Cortex of kidney (tissue), 1 donor: ENCODE results near the gene RAD51B.

ENCODE experiments used
- DNase-seq: peaks from one replicate; lab custom pipeline; 2025; lab: John Stamatoyannopoulos, UW

The RAD51B gene

DNA sequence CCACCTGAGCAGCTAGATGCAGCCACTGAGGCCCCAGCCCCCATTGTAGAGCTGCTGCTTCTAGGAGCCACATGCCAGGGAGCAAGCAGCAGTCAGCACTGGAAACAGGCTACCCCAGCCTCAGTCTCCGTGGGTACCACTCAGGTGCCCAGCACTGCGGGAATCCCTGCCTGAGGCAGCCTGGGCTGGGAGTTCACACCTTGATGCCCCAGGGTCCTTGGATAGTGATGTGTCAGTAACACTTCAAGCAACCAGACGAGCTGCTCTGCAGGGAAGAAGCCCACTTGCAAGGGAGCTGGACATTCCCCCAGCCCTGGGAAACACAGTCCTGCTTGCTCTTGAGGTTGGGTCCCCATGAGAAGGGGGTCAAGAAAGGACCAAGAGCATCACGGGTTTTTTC is 882.6 kb downstream of the RAD51B start:
- DNase-seq = no peak

DNA sequence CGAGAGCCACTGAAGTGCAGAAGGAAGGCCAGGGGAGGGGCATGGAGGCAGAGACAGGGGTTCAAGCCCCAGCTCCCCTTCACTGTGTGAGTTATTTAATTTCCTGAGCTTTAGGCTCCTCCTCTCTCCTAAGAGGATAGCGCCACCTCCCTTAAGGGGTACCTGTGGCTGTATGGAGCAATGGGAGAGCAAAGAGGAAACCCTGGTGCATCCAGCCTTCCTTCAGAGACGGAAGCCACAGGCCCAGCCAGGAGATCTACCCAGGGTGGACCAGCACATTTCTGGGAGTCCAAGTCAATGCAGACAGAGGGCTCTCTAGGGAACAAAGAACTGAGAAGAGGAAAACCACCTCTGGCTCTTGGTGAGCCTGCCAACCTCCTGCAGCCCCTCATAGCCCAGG is 883.0 kb downstream of the RAD51B start:
- DNase-seq = no peak

DNA sequence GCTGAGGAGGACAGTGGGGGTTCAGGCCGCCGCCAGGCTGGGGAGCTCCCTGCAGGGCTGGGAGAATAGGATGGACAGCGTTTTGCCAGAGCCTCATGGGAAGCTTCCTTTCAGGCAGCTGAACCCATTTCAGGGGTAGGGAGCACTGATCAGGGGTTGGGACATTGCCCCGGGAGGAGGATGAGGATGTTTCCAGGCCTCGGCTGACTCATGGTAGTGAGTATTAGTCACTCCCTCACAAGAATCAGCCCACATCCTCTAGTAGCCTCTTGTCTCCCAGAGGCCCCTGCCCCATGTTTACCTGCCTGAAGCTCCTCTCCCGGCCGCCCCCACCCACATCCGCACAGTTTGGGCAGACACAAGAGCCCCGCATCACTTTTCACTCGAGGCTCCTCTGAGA is 883.5 kb downstream of the RAD51B start:
- DNase-seq = no peak

DNA sequence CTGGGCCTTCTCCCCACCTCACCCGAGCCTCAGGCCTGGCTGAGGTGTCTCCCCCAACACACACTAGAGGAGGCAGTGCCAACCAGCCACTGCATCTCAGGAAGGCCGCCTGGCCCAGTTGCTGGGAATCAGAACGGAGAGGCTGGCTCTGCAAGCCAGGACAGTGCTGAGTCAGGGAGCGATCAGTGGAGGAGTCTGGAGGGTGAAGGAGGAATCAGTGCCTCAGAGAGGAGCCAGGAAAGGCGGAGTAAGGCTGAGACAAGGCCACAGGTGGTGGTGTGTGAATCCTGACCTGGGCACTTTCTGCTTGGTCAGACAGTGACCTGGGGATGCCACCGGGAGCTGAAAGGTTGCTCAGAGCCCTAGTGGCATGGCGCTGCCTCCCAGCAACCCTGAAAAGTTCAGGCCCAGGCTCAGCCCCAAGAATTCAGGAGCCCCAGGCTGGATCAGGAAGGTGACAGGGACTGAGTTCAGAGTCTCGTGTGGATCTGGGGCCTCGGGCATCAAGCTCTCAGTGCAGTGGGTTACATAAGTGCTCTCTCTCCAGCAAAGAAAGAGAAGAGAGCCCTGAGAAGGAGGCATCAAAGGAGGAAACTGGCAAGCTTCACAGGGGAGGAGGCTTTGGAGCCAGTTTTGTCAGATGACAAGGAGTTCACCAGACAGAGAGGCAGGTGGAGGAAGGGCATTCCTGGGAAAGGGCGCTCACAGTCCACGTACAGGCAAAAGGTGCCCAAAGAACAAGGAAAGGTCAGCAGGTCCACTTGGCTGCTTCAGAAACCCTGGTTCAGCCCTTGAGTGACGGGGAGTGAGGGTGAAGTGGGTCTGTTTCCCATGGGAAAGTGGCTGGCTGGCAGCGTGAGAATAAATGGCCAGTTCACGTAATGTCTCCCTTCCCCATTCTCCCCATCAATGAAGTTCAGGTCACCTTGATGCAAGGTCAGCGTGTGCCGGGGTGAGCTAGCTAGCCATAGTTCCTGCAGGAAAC is 885.4 kb downstream of the RAD51B start:
- DNase-seq = no peak

DNA sequence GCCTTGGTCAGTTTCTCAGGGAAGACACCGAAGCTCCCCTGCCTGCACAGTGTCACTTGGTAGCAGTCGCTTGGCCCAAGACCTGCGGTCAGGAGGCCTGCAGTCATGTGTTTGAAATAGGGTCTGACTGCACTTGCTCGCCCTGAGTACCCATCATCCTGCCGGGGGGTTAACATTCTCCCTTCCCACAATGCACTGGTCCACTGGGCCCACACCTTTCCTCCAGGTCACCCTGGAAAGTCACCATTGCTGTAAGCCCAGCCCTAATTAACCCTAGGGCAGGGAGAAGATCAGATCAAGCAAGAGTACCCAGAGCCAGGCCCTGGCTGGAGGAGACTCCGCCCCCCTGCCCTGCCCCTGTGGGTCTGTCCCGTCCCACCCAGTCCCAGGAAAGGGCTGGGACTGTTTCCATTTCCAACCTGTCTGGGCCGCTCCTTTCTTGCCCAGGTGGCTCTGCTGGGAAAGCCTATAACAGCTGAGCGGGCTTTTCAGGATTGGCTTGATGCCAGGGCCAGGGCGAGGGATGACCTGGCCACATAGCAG is 886.2 kb downstream of the RAD51B start:
- no peak for DNase-seq

DNA sequence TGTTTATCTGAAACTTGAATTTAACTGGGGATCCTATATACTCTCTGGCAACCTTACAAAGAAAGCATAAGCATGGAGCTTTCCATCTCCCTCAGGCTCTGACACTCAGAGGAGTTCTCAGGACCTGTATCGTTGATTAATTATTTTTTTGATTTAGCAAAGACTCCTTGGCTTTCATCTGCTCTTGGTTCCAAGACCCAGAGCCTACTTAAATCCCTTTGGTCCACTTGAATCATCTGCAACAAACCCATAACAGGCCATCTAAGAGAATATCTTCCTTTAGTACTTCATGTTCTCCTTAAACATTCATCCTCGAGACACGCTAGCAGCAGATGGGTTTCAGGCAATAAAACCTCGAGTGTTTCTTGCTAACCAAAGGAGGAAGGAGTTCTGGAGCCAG is 887.9 kb downstream of the RAD51B start:
- no peak for DNase-seq

DNA sequence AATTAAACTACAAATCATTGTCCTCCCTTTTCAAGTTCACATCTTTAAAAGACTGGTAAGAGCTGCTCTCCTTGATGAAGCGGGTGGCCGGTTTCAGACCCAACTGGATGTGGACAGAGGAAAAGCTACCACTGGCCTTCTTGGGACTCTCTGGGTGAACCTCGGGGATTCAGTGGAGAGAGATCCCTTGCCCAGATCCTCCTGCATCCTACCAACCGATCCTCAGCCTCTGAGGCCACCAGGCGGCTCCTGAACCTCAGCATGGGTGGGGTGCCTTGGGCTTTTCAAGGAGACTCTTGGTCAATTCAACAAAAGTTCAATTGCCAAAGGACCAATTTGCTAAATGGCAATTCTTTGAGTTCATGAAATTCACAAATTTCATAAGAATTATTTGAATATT is 888.8 kb downstream of the RAD51B start:
- no peak for DNase-seq

DNA sequence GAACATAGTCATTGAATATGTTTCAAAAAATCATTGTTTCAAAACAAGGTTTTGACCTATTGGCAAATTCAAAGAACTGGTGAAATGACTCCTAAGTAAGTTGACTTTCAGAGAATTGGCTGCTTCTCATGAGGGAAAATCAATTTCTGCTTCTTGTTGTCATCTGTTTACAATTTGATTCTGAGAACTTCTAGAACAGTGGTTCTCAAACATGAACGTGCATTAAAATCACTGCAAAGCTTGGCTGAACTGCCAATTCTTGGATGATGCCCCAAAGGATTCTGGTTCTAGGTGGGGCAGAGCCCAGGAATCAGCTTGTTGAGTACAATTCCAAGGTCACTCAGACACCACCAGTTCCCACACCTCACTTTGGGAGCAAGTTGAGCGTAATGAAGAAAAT is 889.4 kb downstream of the RAD51B start:
- no peak for DNase-seq

DNA sequence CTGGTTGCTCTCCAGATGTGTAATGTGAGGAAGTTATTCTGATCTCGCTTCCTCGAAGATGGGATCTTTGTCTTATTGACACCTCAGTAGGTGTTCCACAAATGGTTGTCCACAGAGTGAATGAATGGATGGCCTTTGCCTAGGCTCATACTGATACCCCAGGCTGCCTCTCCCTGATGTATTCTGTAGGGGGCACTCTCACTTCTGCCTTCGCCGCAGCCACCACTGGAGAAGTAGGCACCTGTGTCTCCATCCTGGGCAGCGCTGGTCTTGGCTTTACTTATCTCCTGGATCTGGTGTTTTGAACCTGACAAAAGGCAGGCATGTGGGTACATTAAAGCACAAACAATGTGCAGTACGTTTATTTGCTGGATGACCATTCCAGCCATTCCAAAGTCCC is 891.2 kb downstream of the RAD51B start:
- no peak for DNase-seq

DNA sequence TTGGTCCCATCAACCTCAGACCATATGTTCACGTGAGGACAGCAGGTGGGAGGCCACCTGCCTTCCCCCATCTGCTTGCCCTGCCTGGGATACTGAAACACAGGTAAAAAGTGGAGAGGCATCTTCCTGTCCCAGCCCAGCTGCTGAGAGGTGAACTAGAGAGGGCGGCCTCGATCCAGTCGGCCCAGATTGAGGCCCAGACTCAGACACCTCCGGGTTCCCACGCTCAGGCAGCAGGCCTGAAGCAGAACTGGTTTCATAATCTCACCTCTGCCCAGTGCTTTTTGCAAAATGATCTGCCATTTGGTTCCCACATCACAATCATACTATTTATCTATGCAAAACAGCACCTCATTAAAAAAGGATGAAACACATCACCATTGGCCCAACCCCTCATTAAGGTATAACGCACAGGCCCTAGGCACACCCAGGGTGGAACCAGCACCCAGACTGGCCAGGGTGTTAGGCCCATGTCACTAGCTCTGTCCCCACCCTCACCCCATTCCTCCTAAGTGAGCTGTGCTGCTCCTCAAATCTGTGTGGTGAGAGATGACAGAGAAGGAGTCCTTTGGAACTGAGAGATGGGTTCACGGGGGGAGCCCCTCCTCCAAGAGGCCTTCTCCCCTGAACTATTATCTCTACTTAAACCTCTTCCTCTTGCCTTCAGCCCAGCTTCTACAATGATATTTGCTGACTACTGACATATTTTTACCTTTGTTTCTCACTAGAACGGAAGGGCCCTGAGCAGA is 892.2 kb downstream of the RAD51B start:
- no peak for DNase-seq

DNA sequence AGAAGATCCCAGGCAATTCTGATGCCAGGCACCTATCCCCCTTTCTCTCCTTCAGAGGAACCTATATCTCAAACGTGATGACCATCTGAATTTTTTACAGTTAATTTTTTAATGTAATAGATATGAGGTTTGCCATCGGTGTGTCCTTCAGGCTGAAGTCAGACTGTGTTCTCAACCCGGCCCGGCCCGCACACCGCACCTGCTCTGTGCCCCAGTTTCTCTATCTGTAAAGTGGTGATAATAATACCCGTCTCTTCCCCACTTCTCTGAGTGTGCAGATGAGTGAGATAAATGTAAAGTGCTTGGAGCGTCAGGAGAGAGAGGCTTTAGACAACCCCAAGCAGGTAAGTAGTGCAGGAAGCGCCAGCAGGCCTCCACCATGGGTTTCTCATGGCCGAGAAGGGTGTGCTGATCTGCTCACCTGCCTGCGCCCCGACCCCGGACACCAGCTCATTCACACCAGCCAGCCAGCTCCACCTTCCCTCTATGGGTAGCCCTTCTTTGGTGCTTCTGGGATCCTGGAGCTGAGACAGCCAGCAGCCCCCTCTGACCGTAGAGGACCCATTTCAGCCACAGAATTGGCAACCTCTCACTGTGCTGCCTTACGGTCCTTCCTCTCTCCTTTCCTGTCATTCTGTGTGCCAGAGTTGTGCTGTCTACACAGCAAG is 893.3 kb downstream of the RAD51B start:
- DNase-seq = no peak

DNA sequence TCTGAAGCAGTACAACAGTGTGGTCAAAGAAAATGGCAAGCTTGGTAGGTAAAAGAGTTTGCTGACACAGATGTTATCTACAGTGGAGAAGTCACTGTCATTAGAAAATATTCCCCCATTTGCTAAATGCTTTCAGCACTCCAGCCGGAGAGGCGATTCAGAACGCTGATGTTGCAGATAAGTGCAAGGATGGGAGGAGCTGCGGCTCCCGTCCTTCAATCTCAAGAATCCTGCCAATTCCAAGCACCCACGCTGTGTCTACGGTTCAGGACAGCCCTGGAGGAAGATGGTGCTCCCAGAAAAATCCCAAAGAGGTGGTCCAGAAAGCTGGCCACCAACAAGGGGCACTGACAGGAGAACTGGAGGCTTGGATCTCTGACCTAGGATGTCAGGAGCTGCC is 894.2 kb downstream of the RAD51B start:
- no peak for DNase-seq

DNA sequence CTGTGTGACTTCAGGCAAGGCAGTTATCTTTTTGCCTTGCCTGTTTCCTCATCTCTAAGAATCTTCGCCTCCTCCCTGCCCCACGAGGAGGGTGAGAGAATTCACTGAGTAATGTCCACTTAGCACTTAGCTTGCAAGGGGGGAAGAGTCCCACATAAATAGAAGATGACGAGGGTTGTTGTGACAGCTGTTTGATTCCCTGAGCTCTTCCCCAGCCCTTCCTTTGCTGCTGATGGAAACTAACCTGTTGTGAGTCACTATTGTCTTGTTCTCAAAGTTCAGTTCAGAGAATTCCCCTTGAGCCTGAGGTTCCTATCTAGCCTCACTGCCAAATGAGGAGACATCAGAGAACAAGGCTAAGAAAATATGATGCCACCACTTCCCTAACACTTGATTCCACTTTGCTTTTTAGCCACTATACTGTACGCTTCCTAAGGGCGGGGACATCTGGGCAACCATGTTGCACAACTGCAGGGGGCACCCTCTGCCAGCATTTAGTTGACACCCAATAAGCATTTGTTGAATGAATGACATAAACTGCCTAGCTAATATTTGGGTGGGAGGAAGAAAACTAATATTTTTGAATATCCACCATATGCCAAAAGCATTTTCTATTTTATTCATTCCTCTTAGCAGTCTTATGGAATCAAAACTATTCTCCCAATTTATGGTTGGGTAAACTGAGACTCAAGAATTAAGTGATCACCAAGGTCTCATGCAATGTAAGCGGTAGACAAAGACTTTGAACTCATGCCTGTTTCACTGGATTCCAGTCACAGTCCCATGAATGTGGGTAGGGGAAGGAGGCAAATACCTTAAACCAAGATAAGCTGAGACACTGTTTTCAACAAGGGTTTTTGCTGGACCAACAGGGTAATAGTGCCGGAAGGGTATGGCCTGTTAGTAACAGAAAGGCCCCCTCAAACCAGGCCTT is 895.7 kb downstream of the RAD51B start:
- DNase-seq = no peak

DNA sequence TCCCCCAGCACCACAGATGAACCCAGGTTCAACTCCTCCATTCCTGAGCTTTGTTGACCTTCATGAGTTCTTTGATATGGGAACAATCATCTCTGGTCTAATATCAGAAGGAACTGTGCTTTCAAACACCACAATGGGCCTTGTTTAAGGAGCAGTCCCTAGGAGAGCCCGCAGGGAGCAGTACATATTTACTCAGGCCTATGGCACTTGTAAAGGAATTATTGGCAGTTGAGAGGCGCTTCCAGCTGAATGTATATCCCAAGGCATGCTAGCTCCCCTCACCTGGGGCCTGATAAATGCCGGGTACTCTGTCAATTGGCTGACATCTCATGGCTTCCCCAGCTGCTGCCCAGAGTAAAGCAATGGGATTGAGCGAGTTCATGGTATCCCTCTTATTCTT is 897.1 kb downstream of the RAD51B start:
- no peak for DNase-seq

DNA sequence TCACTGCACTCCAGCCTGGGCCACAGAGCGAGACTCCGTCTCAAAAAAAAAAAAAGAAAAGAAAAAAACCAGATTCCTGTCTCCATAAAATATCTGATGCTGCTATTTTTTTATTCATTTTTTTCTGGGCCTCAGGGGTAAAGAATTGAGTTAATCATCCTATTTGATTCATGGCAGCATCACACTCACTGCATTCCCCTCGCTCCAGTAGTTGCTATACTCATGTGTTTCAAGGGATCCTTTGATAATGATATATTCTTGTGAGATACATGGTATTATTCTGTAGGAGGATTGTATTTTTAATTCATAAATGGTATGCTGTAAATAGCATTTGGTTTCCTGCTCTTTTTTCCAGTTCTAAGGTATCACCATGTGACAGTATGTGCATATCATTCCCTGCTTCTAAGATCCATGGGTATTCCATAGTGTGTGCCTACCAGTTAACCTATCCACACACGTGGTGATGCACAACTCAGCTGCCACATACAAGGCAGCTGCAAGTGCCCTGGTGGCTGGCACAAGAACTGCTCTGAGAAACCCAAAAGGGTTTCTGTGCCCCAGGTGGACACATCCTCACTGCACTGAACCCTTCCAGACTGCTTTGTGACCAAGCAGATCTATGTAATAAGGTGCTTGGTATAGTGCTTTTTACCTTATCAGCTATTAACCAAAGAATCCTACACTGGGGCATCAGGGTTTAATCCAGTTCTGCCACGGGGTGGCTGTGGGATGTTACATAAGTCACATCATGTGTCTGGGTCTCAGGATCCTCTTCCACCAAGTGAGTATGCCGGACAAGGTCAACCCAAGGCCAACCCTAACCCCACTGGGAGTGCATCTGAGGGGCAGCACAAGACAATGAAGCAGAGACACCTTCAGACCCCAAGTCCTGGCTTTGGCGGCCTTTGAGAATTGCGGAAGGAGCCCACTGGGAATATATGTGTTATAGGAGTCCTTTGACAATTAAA is 898.7 kb downstream of the RAD51B start:
- DNase-seq = no peak

DNA sequence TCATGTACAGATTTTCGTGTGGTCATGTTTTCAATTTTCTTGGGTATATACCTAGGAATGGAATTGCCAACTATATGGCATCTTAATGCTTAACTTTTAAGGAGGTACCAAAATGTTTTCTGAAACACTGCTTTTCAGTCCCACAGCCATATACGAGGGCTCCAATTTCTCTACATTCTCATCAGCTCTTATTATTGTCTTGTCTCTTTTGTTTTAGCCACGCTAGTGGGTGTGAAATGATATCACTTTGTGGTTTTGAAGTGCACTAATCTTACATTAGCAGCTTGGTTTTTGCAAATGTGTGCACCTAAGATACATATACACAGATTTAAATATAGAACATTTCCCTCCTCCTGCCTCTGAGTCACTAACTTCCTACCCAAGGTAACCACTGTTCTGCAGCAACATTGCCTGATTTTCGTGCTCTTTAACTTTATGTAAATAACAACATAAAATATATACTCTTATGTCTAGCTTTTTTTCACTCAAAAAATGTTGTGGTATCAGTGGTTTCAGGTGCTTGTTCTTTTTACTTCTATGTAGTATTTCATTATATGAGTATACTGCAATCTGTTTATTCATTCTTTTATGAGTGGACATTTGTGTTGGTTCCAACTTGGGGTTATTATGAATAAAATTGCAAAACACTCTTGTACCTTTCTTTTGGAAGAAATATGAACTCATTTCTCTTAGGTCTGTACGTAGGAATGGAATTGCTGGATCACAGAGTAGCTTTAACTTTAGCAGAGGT is 900.2 kb downstream of the RAD51B start:
- DNase-seq = no peak

DNA sequence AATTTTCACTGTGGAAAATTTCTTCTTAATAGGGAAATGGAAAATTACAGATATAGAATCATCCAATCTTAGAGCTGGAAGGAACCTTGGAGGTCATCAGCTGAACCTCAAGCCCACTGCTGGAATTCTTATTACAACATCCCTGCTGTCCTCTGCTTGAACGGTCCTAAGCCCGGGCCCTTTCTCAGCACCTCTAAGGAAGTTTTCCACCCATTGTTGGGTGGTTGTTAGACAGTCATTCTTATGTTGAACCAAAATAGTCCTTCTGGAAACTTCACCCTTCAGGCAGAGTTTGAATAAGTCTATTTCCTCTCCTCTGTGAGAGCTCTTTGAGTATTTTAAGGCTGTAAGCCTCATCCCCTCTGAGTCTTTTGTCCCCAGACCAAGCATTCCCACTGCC is 902.6 kb downstream of the RAD51B start:
- DNase-seq = no peak

DNA sequence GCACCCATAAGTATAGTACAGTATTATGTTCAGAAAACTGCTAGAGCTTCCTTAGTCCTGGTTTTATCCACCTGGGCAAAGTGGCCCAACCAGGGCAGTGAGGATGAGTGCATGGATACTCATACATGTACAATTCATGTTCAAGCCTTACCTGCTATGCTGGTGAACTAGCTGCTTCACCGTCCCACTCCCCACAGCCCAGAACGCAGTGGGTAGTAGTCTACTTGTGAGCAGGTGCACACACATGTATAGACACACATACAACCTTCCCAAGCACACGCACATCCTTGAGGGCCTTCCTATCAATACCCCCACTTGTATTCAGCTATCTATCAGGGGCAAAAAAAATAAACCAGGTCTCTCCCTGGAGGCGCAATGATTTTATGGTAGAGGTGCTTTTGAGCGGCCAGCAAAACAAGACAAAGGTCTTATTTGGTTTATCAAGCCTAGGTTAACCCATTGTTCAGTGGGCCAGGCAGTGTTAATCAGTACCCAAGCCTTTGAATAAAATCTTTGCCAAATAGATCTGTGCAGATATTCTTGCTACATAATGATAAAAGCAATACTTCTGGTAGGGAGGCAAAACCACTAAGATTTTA is 903.5 kb downstream of the RAD51B start:
- no peak for DNase-seq

DNA sequence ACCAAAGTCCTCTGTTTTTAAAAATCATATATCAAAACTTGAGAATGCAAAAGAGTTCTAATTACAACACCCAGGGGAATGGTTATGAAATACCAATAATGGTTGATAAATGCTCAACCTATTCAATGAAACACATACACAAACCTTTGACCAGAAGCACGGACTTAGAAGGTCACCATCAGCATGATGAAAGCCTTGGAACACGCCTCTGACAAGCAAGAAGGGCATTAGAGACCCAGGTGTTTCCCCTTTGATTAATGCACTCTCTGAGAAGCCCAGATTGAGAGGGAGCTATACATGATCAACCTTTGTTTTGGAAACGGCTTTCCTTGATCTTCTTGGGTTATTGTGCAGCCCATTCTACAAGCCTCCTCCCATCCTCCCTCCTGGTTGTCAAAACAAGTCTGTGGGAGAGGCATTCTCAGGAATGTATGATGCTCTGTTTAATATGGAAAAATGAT is 904.3 kb downstream of the RAD51B start:
- no peak for DNase-seq
